Fibroblast of villous mesenchyme (primary cell): ENCODE measurements around the gene OR4S2. TPM values are rescaled to one million over a fixed set of nuclear protein-coding genes. Genes with fewer than 3 reads are reported as not detected.

Source experiments
- DNase-seq: peaks from one replicate; pipeline ENCODE4 v3.0.0-alpha.2; 2010; ENCODE audit warnings: low read depth
- H3K4me3 ChIP-seq: 2 replicates; pipeline ENCODE4 v1.5.1; 2011; ENCODE audit warnings: low read depth, mild to moderate bottlenecking, low read length
- total RNA-seq: library from RNA; depleted of rRNA; stranded (reverse); fragments of >200 nt; gene quantifications from 2 replicates; pipeline ENCODE4 v1.2.3, GENCODE V29; 2012
- TF ChIP-seq, protein P1 (sequence below): IDR thresholded peaks from 2 replicates; pipeline ENCODE4 v1.5.1; 2012; ENCODE audit warnings: low read depth, mild to moderate bottlenecking, low read length; ENCODE audit not compliant: insufficient read depth

Gene OR4S2, protein sequence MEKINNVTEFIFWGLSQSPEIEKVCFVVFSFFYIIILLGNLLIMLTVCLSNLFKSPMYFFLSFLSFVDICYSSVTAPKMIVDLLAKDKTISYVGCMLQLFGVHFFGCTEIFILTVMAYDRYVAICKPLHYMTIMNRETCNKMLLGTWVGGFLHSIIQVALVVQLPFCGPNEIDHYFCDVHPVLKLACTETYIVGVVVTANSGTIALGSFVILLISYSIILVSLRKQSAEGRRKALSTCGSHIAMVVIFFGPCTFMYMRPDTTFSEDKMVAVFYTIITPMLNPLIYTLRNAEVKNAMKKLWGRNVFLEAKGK
- total RNA-seq: not detected in 2 replicates

DNA sequence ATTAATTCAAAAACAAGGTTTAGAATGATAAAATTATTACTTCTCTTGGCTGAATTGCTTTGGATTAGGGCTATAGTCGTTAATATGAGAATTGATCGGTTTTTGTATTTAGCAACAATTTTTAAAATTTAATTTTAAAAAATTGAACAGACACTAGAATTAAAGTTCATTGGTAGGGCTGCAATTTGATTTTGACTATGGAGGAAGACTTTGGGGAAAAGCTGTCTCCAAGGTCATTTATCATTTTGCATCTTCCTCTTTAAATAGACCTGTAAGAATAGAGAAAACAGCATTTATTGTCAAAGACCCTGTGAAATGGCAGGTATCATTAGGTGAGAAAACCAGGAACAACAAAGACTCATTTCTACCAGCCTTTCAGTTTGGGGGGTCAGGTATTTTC is at the start of gene OR4S2:
OR4S2 (plus strand) TSS at position 301 of the 400 bp plus-strand sequence. CDS start 2,577 bp downstream, outside the sequence.
- no peak within 1 kb of the TSS for H3K4me3 ChIP-seq
- no peak for DNase-seq
- TF ChIP-seq, protein P1, sequence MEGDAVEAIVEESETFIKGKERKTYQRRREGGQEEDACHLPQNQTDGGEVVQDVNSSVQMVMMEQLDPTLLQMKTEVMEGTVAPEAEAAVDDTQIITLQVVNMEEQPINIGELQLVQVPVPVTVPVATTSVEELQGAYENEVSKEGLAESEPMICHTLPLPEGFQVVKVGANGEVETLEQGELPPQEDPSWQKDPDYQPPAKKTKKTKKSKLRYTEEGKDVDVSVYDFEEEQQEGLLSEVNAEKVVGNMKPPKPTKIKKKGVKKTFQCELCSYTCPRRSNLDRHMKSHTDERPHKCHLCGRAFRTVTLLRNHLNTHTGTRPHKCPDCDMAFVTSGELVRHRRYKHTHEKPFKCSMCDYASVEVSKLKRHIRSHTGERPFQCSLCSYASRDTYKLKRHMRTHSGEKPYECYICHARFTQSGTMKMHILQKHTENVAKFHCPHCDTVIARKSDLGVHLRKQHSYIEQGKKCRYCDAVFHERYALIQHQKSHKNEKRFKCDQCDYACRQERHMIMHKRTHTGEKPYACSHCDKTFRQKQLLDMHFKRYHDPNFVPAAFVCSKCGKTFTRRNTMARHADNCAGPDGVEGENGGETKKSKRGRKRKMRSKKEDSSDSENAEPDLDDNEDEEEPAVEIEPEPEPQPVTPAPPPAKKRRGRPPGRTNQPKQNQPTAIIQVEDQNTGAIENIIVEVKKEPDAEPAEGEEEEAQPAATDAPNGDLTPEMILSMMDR: no peak

DNA sequence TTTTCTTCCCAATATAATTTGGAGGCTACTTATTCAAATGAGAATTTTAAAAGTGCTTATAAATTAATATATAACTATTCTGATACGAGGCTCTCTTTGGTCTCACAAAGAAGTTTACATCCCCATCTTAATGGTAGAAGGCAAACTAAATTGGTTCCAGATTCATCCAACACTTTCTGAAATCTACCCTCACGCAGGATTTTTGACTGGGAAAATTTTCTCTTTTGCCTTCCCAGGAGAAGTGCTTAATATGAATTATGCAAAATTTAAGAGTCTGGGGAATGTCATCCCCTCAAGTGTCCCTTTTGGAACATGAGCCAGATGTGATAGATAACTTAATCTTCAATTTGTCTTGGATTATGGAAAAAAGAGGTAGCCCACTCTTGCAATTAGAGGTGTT is 40.6 kb upstream of the OR4S2 start, which contains the start of gene OR4C11:
OR4C11 (minus strand) TSS at position 101 of the 400 bp plus-strand sequence. CDS start 3,272 bp downstream, outside the sequence.
- TF ChIP-seq, protein P1: no peak
- DNase-seq: no peak
- H3K4me3 ChIP-seq: no peak within 1 kb of the TSS

DNA sequence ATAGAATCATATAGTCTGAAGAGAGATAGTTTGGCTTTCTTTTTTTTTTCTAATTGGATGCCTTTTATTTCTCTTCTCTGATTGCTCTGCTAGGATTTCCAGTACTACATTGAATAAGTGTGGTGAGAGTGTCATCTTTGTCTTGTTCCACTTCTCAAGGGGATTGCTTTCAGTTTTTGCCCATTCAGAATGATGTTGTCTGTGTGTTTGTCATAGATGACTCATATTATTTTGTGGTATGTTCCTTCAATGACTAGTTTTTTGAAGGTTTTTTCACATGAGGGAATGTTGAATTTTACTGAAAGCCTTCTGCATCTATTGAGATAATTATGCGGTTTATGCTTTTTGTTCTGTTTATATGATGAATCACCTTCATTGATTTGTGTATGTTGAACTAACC is 23.6 kb upstream of the OR4S2 start:
- TF ChIP-seq, protein P1: no peak
- no peak overlapping the region for H3K4me3 ChIP-seq
- no peak for DNase-seq

DNA sequence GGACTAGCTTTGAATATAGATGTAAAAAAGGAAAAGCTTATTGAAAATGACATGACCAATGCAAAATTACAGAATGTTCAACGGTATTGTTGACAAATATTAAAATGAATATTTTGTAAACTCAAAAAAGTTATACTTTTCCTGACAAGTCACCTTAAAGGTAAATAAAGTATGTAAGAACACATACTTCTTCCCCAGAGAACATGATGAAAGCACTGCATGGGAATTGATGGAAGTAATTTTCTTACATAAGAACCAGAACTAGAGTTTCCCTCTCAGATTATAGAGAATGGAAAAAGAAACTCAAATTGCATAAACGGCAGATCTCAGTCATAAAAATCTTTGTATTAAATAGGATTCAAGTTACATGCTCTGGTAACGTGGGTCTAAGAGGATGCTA is 13.3 kb upstream of the OR4S2 start, which contains the start of gene OR4P4:
OR4P4 (plus strand) TSS at position 301 of the 400 bp plus-strand sequence.
- TF ChIP-seq, protein P1: no peak
- DNase-seq: no peak
- no peak within 1 kb of the TSS for H3K4me3 ChIP-seq

DNA sequence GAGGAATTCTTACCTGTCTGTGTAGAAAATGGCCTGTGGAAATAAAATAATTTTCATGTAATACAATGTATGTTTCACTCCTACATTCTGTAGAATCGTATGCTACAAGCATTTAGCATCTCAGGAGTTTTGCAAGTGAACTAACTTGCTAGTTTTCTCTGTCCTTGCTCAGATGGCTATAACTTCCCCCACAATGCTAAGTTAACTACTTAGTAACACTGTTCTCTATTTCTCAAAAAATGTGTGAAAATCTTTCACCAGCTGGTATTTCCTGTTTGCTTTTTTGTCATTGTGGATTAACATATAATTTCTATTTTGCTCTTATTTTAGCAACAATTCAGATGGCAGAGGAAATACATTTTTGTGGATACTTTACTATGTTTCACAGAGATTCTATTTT is 4.4 kb downstream of the OR4S2 start:
- no peak overlapping the region for H3K4me3 ChIP-seq
- DNase-seq: no peak
- TF ChIP-seq, protein P1: no peak

DNA sequence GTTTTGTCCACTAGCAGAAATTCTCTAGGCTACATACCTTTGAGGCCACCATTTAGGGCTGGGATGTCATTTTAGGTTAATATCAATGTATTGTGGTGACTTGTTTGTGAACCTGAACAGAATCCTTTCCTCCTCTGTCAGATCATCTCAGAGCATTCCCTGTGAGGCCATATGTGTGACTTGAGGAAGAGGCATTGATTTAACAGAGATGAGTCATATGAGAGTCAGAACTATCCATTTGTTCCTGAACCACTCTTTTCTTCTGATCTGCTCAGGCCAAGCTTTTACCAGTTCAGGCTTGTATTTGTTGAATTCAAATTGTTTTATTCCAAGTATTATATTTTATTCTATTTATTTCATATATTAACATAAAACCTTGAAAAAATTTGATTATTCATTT is 7.0 kb downstream of the OR4S2 start:
- no peak overlapping the region for H3K4me3 ChIP-seq
- no peak for DNase-seq
- TF ChIP-seq, protein P1: no peak
